ENCODE measurements around the gene CLK1.

DNA sequence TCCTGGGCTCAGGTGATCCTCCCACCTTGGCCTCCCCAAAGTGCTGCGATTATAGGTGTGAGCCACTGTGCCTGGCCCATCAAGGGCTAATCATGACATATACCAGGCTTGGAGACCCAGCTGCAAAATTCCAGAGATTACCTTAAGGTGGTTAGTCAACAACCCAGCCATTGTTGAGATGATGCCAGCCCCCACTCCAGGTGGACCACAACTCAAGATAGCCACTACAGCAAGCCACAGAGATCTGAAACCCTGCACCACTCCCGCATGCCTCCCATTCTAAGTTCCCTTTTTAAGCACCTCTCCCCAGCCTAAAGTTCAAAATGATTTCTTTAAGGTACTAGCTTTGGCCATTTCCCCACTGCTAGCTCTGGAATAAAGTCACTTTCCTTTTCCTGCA is 4.6 kb upstream of the CLK1 start:
- TF ChIP-seq, protein P1, sequence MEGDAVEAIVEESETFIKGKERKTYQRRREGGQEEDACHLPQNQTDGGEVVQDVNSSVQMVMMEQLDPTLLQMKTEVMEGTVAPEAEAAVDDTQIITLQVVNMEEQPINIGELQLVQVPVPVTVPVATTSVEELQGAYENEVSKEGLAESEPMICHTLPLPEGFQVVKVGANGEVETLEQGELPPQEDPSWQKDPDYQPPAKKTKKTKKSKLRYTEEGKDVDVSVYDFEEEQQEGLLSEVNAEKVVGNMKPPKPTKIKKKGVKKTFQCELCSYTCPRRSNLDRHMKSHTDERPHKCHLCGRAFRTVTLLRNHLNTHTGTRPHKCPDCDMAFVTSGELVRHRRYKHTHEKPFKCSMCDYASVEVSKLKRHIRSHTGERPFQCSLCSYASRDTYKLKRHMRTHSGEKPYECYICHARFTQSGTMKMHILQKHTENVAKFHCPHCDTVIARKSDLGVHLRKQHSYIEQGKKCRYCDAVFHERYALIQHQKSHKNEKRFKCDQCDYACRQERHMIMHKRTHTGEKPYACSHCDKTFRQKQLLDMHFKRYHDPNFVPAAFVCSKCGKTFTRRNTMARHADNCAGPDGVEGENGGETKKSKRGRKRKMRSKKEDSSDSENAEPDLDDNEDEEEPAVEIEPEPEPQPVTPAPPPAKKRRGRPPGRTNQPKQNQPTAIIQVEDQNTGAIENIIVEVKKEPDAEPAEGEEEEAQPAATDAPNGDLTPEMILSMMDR (IDR thresholded peaks at IDR 0.05), result no peak
- no peak for TF ChIP-seq POLR2A (IDR thresholded peaks at IDR 0.05)
